ENCODE data around the gene KRT32. TPM values are rescaled to one million over a fixed set of nuclear protein-coding genes. Genes with fewer than 3 reads are reported as not detected.

Gene KRT32
- total RNA-seq, 2 donors from 2014 or later = 0.23 TPM; not detected in 1

- DNase-seq (ENCODE audit: low spot score) = peak; percentile 92
- intact Hi-C loops (cut with DNase I) = no loop called here
Measured at GRCh38 chr17:41496803-41497484, 29.8 kb upstream of the KRT32 start.

DNA sequence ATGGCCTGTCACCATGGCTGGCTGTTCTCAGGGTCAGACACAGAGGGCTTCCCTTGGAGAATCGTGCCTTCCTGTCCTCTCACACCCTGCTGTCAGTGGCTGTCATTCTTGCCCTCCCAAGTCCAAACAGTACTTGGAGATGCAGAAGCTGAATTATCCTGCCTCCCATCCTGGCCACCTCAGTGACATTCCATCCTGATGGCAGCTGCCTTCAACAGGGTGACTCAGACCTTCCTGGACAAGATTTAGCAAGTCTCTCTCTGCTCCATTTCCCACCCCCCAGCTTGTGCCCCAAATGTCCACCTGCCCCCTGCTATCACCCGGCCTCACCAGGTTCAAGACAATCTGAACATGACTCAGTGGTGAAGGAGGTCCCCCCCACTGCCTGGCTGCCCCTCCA, 27.3 kb upstream of the KRT32 start:
- no peak for DNase-seq (ENCODE audit: low spot score)
- intact Hi-C loops (cut with DNase I) = no loop called here

GRCh38 chr17:41492771-41493170, 25.6 kb upstream of the KRT32 start:
- peak; percentile 71 for DNase-seq (ENCODE audit: low spot score)
- intact Hi-C loops (cut with DNase I) = no loop called here

- intact Hi-C loops (cut with DNase I) = no loop called here
- DNase-seq (ENCODE audit: low spot score) = peak; percentile 54
Measured at GRCh38 chr17:41492351-41492750, 25.2 kb upstream of the KRT32 start.

GRCh38 chr17:41491476-41491875, 24.3 kb upstream of the KRT32 start:
- intact Hi-C loops (cut with DNase I) = no loop called here

DNA sequence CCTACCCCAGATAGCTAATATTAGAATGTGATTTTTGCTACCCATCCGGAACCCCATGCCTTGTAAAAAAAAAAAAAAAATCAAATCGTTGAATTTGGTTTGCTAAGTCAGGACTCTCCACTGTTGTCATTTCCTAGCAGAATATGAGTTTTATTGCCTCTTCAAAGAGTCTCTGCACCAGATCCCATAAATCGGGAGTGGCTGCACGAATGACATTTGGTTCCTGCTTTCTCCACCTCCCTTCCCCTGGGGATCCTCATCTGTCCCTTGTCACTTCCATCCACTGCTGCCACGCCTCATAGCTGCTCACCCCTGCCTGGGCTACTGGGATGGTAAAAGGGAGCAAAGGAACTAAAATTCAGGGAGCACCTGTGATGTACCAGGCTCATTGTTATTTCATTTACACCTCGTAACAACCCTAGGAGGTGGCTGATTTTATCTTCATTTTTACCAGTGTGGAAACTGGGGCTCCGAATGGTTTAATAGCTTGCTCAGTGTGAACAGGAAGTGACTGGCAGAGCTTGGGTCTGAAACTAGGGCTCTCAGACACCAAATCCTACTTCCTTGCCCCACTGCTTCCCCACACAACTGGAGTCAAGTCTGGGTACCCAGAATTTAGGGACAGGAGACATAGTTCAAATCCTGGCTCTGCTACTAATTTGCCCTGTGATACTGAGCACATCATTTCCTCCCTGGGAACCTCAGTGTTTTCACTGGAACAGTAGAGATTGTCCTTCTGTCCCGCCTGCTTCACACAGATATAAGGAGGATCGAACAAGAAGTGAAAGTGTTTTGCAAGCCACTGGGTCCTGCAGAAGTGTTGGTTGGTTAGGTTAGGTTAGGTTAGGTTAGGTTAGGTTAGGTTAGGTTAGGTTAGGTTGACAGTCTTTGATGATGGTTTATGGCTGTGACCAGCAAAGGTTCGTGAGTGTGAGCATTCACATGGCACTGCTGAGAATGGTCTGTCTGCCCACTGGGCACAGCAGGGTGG, 23.1 kb upstream of the KRT32 start:
- DNase-seq (ENCODE audit: low spot score) = peak; percentile 22
- intact Hi-C loops (cut with DNase I) = no loop called here

More at GRCh38 chr17:41491476-41491875, 24.3 kb upstream of the KRT32 start:
- DNase-seq (ENCODE audit: low spot score) = peak; percentile 76

DNA sequence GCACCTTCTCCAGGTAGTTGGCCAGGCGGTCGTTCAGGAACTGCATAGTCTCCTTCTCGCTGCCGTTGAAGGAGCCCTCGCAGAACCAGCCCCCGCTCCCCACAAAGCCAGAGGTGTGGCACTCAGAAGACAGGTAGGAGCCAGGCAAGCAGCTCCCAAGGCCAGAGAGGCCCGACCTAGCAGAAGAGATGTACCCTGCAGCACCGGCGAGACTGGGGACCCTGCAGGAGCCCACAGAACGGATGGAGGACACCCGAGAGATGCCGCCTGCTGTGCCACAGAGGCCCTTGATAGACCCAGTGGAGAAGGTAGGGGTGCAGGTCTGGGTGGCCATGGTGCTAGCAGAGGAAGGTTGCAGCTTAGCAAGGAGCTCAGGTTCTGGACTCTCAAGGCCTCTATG, 22.3 kb upstream of the KRT32 start, which contains the start of gene KRT36:
Gene KRT36 (minus strand): TSS at position 380 of the 400 bp plus-strand sequence. CDS start 46 bp downstream, at position 334.
- intact Hi-C loops (cut with DNase I) = no loop called here

GRCh38 chr17:41486809-41487530, 19.8 kb upstream of the KRT32 start:
- peak; percentile 83 for DNase-seq (ENCODE audit: low spot score)

More for the DNA sequence above, 22.3 kb upstream of the KRT32 start, which contains the start of gene KRT36:
- peak; percentile 55 for DNase-seq (ENCODE audit: low spot score)

GRCh38 chr17:41486316-41486715, 19.1 kb upstream of the KRT32 start:
- intact Hi-C loops (cut with DNase I) = no loop called here
- DNase-seq (ENCODE audit: low spot score) = peak; percentile 62

More at GRCh38 chr17:41486809-41487530, 19.8 kb upstream of the KRT32 start:
- intact Hi-C loops (cut with DNase I) = no loop called here

GRCh38 chr17:41484920-41485904, 18.0 kb upstream of the KRT32 start:
- intact Hi-C loops (cut with DNase I) = no loop called here

GRCh38 chr17:41483991-41484826, 17.0 kb upstream of the KRT32 start:
- intact Hi-C loops (cut with DNase I) = no loop called here

More at GRCh38 chr17:41484920-41485904, 18.0 kb upstream of the KRT32 start:
- DNase-seq (ENCODE audit: low spot score) = peak; percentile 38

DNA sequence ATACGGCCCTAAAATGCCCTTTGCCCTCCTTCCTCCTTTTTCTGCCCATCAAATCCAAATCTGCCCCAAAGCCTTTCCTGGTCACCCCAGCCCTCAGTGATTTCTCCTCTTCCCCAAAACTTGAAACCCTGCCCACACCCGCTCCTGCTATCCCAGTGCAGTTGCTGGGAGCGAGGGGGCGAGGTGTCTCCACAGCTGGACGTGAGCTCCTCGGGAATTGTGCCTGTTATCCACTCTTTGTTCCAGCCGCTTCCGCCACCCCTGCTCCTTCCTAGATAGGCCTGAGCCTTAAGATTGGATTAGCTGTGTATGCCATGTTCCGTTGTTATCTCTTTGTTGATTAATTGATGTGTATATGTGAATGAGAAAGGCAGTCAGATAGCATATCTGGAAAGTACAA, 16.3 kb upstream of the KRT32 start:
- DNase-seq (ENCODE audit: low spot score) = peak; percentile 66
- intact Hi-C loops (cut with DNase I) = no loop called here

More at GRCh38 chr17:41483991-41484826, 17.0 kb upstream of the KRT32 start:
- peak; percentile 66 for DNase-seq (ENCODE audit: low spot score)

DNA sequence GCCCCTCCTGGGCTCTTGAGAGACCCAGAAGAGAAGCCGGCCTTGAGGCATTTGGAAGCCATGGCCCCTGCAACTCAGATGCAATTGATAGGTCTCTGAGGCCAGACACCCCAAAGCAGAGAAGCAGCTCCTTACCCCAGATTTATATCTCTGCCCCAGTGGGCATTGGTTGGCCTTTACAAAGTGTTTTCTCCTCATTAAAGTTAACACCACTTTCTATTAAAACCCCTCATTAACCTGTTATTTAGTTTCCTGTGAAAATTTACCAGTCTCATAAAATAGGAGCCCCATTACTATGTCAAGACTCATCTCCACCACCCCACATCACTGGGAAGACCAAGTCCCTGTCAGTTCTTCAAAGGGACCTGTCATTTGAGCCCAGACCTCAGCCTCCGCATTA, 13.8 kb upstream of the KRT32 start, which contains the start of gene KRT35:
Gene KRT35 (minus strand): TSS at position 116 of the 400 bp plus-strand sequence. CDS start 54 bp downstream, at position 62.
- intact Hi-C loops (cut with DNase I) = no loop called here
- DNase-seq (ENCODE audit: low spot score) = no peak

GRCh38 chr17:41480581-41480980, 13.4 kb upstream of the KRT32 start:
- intact Hi-C loops (cut with DNase I) = no loop called here

GRCh38 chr17:41480136-41480535, 12.9 kb upstream of the KRT32 start:
- DNase-seq (ENCODE audit: low spot score) = no peak
- intact Hi-C loops (cut with DNase I) = no loop called here

More at GRCh38 chr17:41480581-41480980, 13.4 kb upstream of the KRT32 start:
- peak; percentile 71 for DNase-seq (ENCODE audit: low spot score)

DNA sequence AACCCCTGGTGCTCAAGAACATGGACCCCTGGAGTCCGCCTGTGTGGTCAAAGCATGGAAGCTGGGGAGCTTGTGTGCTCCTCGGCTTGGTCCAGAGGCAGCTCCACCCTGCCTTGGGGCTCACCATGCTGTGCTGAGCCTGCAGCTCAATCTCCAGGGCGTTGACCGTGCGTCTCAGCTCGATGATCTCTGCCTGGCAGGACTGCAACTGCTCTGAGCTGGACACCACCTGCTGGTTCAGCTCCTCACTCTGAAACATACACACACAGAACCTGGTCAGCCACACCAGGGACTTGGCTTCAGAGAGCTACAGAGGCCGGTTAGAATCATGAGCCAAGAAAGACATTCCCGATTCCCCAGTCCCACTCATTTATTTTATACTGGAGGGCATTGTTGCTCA, 11.1 kb upstream of the KRT32 start:
- intact Hi-C loops (cut with DNase I) = no loop called here
- peak; percentile 30 for DNase-seq (ENCODE audit: low spot score)
